Kidney (tissue), 14 donors: Measurements from ENCODE around the gene PLA2G15. TPM values are rescaled to one million over a fixed set of nuclear protein-coding genes. Genes with fewer than 3 reads are reported as not detected.

Experiments used
- DNase-seq, 5 donors: peaks; one replicate each; pipeline ENCODE4 v3.0.0-alpha.2; 2013 to 2020
- FAIRE-seq: peaks from 2 replicates; lab custom pipeline; 2012; peaks lifted over from hg19 to GRCh38; lab: Jason Lieb, UNC
- H3K27ac ChIP-seq, 2 donors: one replicate each; pipeline ENCODE4 v1.7.0; 2013; ENCODE audit warnings: low read depth in 2 of 2, low read length in 2 of 2, inconsistent platforms in 1 of 2
- H3K27me3 ChIP-seq: one replicate; pipeline ENCODE4 v1.7.1; 2013; ENCODE audit warnings: low read length, inconsistent platforms; ENCODE audit not compliant: control insufficient read depth, insufficient read depth
- H3K36me3 ChIP-seq, 3 donors: one replicate each; pipeline versions ENCODE4 v1.7.0 to v1.7.1; 2013; ENCODE audit warnings: low read length in 3 of 3, control low read depth in 1 of 3, inconsistent platforms in 1 of 3; ENCODE audit not compliant: insufficient read depth in 3 of 3, control insufficient read depth in 2 of 3
- H3K4me1 ChIP-seq, 3 donors: one replicate each; pipeline versions ENCODE4 v1.7.0 to v1.7.1; 2013; ENCODE audit warnings: low read length in 3 of 3, inconsistent platforms in 1 of 3, low read depth in 1 of 3; ENCODE audit not compliant: control insufficient read depth in 2 of 3, insufficient read depth in 2 of 3
- H3K4me3 ChIP-seq, 3 donors: one replicate each; pipeline versions ENCODE4 v1.7.0 to v1.8.1; 2013; ENCODE audit warnings: low read length in 3 of 3, control low read depth in 1 of 3, inconsistent platforms in 1 of 3
- H3K9ac ChIP-seq, 3 donors: one replicate each; pipeline versions ENCODE4 v1.7.0 to v1.7.1; 2013; ENCODE audit warnings: low read length in 3 of 3, control low read depth in 1 of 3, inconsistent platforms in 1 of 3
- H3K9me3 ChIP-seq, 3 donors: one replicate each; pipeline versions ENCODE4 v1.7.0 to v1.7.1; 2013; ENCODE audit warnings: low read length in 3 of 3, control low read depth in 1 of 3, inconsistent platforms in 1 of 3; ENCODE audit not compliant: control insufficient read depth in 2 of 3, insufficient read depth in 1 of 3
- CTCF ChIP-seq: IDR thresholded peaks from 3 replicates; pipeline ENCODE4 v1.5.1; 2012; ENCODE audit warnings: mild to moderate bottlenecking, moderate library complexity, borderline replicate concordance; ENCODE audit not compliant: insufficient read depth; ENCODE audit errors: extremely low read depth
- intact Hi-C: fragments of 100-400 bp; cut with DNase I; formaldehyde crosslinking; loops from one replicate; pipeline ENCODE4 v1.11.1; 2022
- polyA plus RNA-seq: library from polyadenylated mRNA; stranded (reverse); fragments of 350-450 nt; fragmentation: Illumina TruSeq; extraction: RNeasy Lipid Tissue Mini Kit (QIAGEN cat#74804); gene quantifications from one replicate; pipeline ENCODE4 v1.2.3, GENCODE V29; 2014; ENCODE audit warnings: low read depth, low replicate concordance; ENCODE audit not compliant: insufficient read depth
- total RNA-seq: library from RNA; stranded (reverse); fragmentation: NEBNext Ultra II Directional; extraction: Animal tissue kit (Norgen Biotek cat#: 25700); gene quantifications from one replicate; pipeline ENCODE4 v1.2.1, GENCODE V29; 2021
- donor health status: control.
- donor health status: control.
- donor health status: control.
- donor health status: control.
- donor health status: control.
- donor health status: DM: yes; HTN: yes; CAD: no.
- donor health status: Normal renal cell carcinoma (clear cell type).

Gene PLA2G15
- total and polyA plus RNA-seq, 2 donors from 2014 or later = 35.1 to 44.4 TPM

DNA sequence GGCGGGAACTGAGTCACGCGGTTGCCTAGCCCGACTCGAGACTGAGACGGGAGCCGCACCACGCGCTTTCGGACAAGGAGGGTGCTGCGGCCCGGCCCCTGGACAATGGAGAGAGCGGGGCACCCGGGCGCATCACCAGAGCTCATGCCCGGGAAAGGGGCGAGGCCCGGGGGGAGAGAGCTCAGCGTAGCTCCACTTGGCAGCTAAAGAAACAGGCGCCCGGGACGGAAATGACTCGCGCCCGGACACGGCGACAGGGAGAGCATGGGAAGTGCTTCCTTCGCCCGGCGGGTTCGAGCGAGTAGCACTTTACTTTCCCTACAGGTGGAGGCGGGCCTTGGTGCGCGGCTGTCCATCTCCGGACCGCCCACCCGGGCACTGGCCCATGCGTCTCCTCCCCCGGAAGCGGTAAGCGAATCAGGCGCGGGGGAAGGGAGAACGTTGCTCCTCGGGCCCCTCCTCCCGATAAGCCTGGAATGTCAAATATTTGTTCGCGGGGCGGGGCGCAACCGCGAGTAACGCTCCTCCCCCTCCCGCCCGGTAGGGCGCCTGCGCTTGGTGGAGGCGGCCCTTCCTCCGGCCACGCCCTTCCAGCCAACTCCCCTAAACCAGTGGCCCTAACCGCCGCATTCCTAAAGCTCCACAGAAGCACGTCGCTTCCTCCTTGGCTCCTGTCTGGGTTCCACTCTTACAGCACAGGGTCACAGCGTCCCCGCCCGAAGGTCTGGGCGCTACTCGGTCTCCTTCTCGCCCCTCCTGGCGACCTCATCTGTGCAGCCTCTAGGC, 7.7 kb upstream of the PLA2G15 start:
- H3K4me1 ChIP-seq = peaks cover 6 to 21% (median 17%) of the 10 kb centered on the region in 3 donors
- peak overlapping the region; percentile 93 to 94 for H3K27ac ChIP-seq
- peaks cover 3% of the 10 kb centered on the region for H3K27me3 ChIP-seq
- no peaks in the 10 kb centered on the region for H3K9me3 ChIP-seq
- peak overlapping the region; percentile 43 to 98 (median 55) for H3K9ac ChIP-seq
- H3K36me3 ChIP-seq = peaks cover 0 to 4% (median 3%) of the 10 kb centered on the region in 3 donors
- TF ChIP-seq CTCF = no peak
- FAIRE-seq = peak; percentile 96
- intact Hi-C loops = no loop called here
- peak; percentile 99 for DNase-seq
- peak overlapping the region; percentile 59 to 81 (median 68) for H3K4me3 ChIP-seq

DNA sequence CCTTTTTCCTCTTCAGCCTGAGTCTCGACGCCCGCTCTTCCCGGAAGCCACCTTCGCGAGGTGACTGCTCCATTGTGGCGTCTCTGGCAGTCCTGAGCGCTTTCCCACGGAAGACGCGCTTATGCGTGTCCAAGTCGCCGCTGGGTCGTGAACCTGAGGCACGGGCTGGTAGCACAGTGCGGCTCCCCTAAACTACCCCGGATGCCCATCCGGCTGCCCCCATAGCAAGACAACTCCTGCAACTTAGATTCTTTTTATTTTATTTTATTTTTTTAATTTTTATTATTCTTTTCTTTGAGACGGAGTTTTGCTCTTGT, 7.2 kb upstream of the PLA2G15 start:
- Histone ChIP-seq H3K36me3 (peaks cover 0 to 4% (median 0%) of the 10 kb centered on the region in 3 donors), H3K27ac (peak overlapping the region; percentile 89 to 94), H3K4me1 (peaks cover 6 to 21% (median 17%) of the 10 kb centered on the region in 3 donors), H3K4me3 (peak overlapping the region; percentile 59 to 81 (median 64)), H3K9ac (peak overlapping the region; percentile 43 to 77 (median 44)), H3K9me3 (no peaks in the 10 kb centered on the region), H3K27me3 (peaks cover 3% of the 10 kb centered on the region)
- no peak for FAIRE-seq
- no peak for TF ChIP-seq CTCF
- DNase-seq = no peak
- intact Hi-C loops = no loop called here

GRCh38 chr16:68242085-68242484, 3.1 kb upstream of the PLA2G15 start:
- Histone ChIP-seq H3K4me1 (peaks cover 0 to 21% (median 12%) of the 10 kb centered on the region in 3 donors), H3K9me3 (no peaks in the 10 kb centered on the region), H3K36me3 (no peaks in the 10 kb centered on the region), H3K27me3 (no peaks in the 10 kb centered on the region), H3K9ac (no peak overlapping the region), H3K27ac (no peak overlapping the region), H3K4me3 (no peak overlapping the region)
- FAIRE-seq = no peak
- intact Hi-C loops = loop anchor here (5.0 kb wide), 1 partner anchor 85 kb away; no protein-coding TSS in a partner anchor
- TF ChIP-seq CTCF = no peak
- DNase-seq = peak in 1 of 5 donors; percentile 28
